HEK293 (cell line): ENCODE results near the gene TSPAN3.

Experiments used
- CTCF ChIA-PET: fragments of 350-600 bp; formaldehyde crosslinking; extraction: SDS; loops from one replicate; lab custom pipeline; 2021; ENCODE audit warnings: antibody characterized with exemption; lab: Yijun Ruan, JAX
- POLR2A ChIA-PET: fragments of 300-600 bp; formaldehyde crosslinking; extraction: SDS; loops from one replicate; lab custom pipeline; 2020; ENCODE audit warnings: antibody characterized with exemption, inconsistent platforms; lab: Yijun Ruan, JAX
- H3K27ac ChIP-seq: fragments of 200-500 bp; sonication (Bioruptor generic); 2 replicates; pipeline ENCODE4 v1.5.1; 2014; ENCODE audit warnings: low read depth, low read length, control low read depth, inconsistent platforms; ENCODE audit errors: extremely low read depth
- H3K36me3 ChIP-seq, 2 experiments: fragments of 200-500 bp in 1 of 2; sonication (Bioruptor generic) in 1 of 2; 1 replicate in 1 of 2; 2 replicates in 1 of 2; pipeline ENCODE4 v1.5.1; 2014 to 2017; ENCODE audit warnings: inconsistent platforms in 2 of 2, low read length in 2 of 2; ENCODE audit not compliant: control insufficient read depth in 2 of 2, insufficient read depth in 1 of 2
- H3K4me1 ChIP-seq: fragments of 200-500 bp; sonication (Bioruptor generic); 2 replicates; pipeline ENCODE4 v1.5.1; 2014; ENCODE audit warnings: mild to moderate bottlenecking, low read length, inconsistent platforms; ENCODE audit not compliant: control insufficient read depth, insufficient read depth
- H3K4me3 ChIP-seq: 2 replicates; pipeline ENCODE4 v1.5.1; 2011; ENCODE audit warnings: low read depth, mild to moderate bottlenecking, control low read depth, low read length, moderate library complexity
- H3K9me3 ChIP-seq: fragments of 200-500 bp; sonication (Bioruptor generic); 2 replicates; pipeline ENCODE4 v1.5.1; 2014; ENCODE audit warnings: low read depth, low read length, inconsistent platforms; ENCODE audit not compliant: control insufficient read depth, insufficient read depth
- BCL11B ChIP-seq: fragments of 450-650 bp; formaldehyde crosslinking; IDR thresholded peaks from 2 replicates; pipeline ENCODE4 v1.5.1; 2016; ENCODE audit warnings: low read depth, missing biosample characterization, missing genetic modification characterization
- SP7 ChIP-seq: fragments of 450-650 bp; formaldehyde crosslinking; IDR thresholded peaks from 2 replicates; pipeline ENCODE4 v1.5.1; 2016; ENCODE audit warnings: missing biosample characterization, missing genetic modification characterization
- TCF7L2 ChIP-seq: IDR thresholded peaks from 2 replicates; pipeline ENCODE4 v1.6.1; 2011; ENCODE audit warnings: low read depth, mild to moderate bottlenecking, inconsistent platforms, low read length, moderate library complexity, borderline replicate concordance
- ZBTB1 ChIP-seq: fragments of 450-650 bp; formaldehyde crosslinking; IDR thresholded peaks from 2 replicates; pipeline ENCODE4 v1.5.1; 2016; ENCODE audit warnings: missing biosample characterization, missing genetic modification characterization
- ZEB2 ChIP-seq: fragments of 450-650 bp; formaldehyde crosslinking; IDR thresholded peaks from 2 replicates; pipeline ENCODE4 v1.5.1; 2016; ENCODE audit warnings: missing biosample characterization, missing genetic modification characterization
- ZFP3 ChIP-seq: fragments of 450-650 bp; formaldehyde crosslinking; IDR thresholded peaks from 2 replicates; pipeline ENCODE4 v1.5.1; 2016; ENCODE audit warnings: low read depth, missing biosample characterization, missing genetic modification characterization
- ZNF19 ChIP-seq: fragments of 450-650 bp; formaldehyde crosslinking; IDR thresholded peaks from 2 replicates; pipeline ENCODE4; 2016; ENCODE audit warnings: missing biosample characterization, missing genetic modification characterization, low read depth
- ZNF202 ChIP-seq: fragments of 450-650 bp; formaldehyde crosslinking; IDR thresholded peaks from 2 replicates; pipeline ENCODE4 v1.5.1; 2016; ENCODE audit warnings: missing biosample characterization, missing genetic modification characterization, borderline replicate concordance
- ZNF221 ChIP-seq: fragments of 450-650 bp; formaldehyde crosslinking; IDR thresholded peaks from 2 replicates; pipeline ENCODE4 v1.5.1; 2017; ENCODE audit warnings: missing biosample characterization, missing genetic modification characterization, borderline replicate concordance
- ZNF248 ChIP-seq: fragments of 450-650 bp; formaldehyde crosslinking; IDR thresholded peaks from 2 replicates; pipeline ENCODE4 v1.5.1; 2017; ENCODE audit warnings: missing biosample characterization, missing genetic modification characterization
- ZNF266 ChIP-seq: fragments of 450-650 bp; formaldehyde crosslinking; IDR thresholded peaks from 2 replicates; pipeline ENCODE4 v1.5.1; 2016; ENCODE audit warnings: missing biosample characterization, missing genetic modification characterization, low read depth
- ZNF324 ChIP-seq: fragments of 450-650 bp; formaldehyde crosslinking; IDR thresholded peaks from 2 replicates; pipeline ENCODE4 v1.5.1; 2016; ENCODE audit warnings: missing biosample characterization, missing genetic modification characterization
- ZNF391 ChIP-seq: fragments of 450-650 bp; formaldehyde crosslinking; IDR thresholded peaks from 2 replicates; pipeline ENCODE4 v1.5.1; 2016; ENCODE audit warnings: low read depth, missing biosample characterization, missing genetic modification characterization, borderline replicate concordance
- ZNF404 ChIP-seq: fragments of 450-650 bp; formaldehyde crosslinking; IDR thresholded peaks from 2 replicates; pipeline ENCODE4 v1.5.1; 2017; ENCODE audit warnings: missing biosample characterization, missing genetic modification characterization
- ZNF580 ChIP-seq: fragments of 450-650 bp; formaldehyde crosslinking; IDR thresholded peaks from 2 replicates; pipeline ENCODE4 v1.5.1; 2016; ENCODE audit warnings: missing biosample characterization, missing genetic modification characterization
- ZNF610 ChIP-seq: fragments of 450-650 bp; formaldehyde crosslinking; IDR thresholded peaks from 2 replicates; pipeline ENCODE4 v1.5.1; 2016; ENCODE audit warnings: missing biosample characterization, missing genetic modification characterization, borderline replicate concordance
- ZNF645 ChIP-seq: fragments of 450-650 bp; formaldehyde crosslinking; IDR thresholded peaks from 2 replicates; pipeline ENCODE4; 2016; ENCODE audit warnings: missing biosample characterization, missing genetic modification characterization
- ZNF692 ChIP-seq: fragments of 450-650 bp; formaldehyde crosslinking; IDR thresholded peaks from 2 replicates; pipeline ENCODE4 v1.5.1; 2016; ENCODE audit warnings: missing biosample characterization, missing genetic modification characterization
- ZNF843 ChIP-seq: fragments of 450-650 bp; formaldehyde crosslinking; IDR thresholded peaks from 2 replicates; pipeline ENCODE4 v1.5.1; 2016; ENCODE audit warnings: missing biosample characterization, missing genetic modification characterization
- TF ChIP-seq, protein P1 (sequence below): fragments of 450-650 bp; formaldehyde crosslinking; IDR thresholded peaks from 2 replicates; pipeline ENCODE4 v1.5.1; 2016; ENCODE audit warnings: missing biosample characterization, missing genetic modification characterization
- TF ChIP-seq, protein P2 (sequence below): fragments of 450-650 bp; formaldehyde crosslinking; IDR thresholded peaks from 2 replicates; pipeline ENCODE4 v1.5.0; 2017; ENCODE audit warnings: missing biosample characterization, missing genetic modification characterization, borderline replicate concordance
- TF ChIP-seq, protein P3 (sequence below): fragments of 450-650 bp; formaldehyde crosslinking; conservative IDR thresholded peaks from 2 replicates; pipeline ENCODE4 v1.5.1; 2016; ENCODE audit warnings: low read depth, missing biosample characterization, missing genetic modification characterization

The TSPAN3 gene

DNA sequence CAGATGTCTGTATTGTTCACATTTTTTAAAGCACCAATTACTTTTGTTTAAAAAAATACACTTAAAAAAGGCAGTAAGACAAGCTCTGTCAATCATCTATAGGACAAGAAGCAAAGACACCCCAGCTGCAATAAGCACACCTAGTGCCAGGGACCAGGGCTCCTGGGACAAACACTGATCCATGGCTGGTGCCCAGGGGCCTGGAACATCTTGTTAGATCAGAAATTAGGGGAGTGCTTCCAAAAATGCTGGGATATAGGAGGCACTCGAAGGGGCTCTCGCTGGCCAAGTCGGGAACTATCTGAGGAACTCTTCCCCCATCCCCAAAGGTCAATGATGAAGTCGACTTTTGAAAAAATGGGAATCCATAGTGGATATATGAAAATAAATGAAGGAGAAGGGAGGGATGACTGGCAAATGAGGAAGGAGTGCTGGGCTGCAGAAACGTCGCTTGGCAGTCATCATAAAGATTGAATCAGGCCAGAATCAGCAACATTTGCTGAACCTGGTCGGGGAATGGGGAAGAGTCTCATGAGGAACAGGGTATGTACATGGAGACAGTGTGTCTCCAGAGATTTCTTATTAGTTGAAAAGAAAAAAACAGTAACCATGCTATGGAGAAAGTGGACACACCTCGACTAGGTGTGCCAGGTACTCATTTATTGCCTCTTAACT is 28.5 kb downstream of the TSPAN3 start (continued):
- TF ChIP-seq ZNF645: no peak
- no peak for TF ChIP-seq ZNF221 (tag by site-specific recombination)
- TF ChIP-seq ZNF391: no peak
- TF ChIP-seq, protein P1, sequence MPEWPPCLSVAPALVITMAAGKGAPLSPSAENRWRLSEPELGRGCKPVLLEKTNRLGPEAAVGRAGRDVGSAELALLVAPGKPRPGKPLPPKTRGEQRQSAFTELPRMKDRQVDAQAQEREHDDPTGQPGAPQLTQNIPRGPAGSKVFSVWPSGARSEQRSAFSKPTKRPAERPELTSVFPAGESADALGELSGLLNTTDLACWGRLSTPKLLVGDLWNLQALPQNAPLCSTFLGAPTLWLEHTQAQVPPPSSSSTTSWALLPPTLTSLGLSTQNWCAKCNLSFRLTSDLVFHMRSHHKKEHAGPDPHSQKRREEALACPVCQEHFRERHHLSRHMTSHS (tag by site-specific recombination): no peak

GRCh38 chr15:77040673-77041072 is 30.2 kb downstream of the TSPAN3 start:
- no peak for TF ChIP-seq ZNF248
- peak; percentile 22 for TF ChIP-seq SP7
- TF ChIP-seq BCL11B (tag by site-specific recombination): no peak
- TF ChIP-seq, protein P2, sequence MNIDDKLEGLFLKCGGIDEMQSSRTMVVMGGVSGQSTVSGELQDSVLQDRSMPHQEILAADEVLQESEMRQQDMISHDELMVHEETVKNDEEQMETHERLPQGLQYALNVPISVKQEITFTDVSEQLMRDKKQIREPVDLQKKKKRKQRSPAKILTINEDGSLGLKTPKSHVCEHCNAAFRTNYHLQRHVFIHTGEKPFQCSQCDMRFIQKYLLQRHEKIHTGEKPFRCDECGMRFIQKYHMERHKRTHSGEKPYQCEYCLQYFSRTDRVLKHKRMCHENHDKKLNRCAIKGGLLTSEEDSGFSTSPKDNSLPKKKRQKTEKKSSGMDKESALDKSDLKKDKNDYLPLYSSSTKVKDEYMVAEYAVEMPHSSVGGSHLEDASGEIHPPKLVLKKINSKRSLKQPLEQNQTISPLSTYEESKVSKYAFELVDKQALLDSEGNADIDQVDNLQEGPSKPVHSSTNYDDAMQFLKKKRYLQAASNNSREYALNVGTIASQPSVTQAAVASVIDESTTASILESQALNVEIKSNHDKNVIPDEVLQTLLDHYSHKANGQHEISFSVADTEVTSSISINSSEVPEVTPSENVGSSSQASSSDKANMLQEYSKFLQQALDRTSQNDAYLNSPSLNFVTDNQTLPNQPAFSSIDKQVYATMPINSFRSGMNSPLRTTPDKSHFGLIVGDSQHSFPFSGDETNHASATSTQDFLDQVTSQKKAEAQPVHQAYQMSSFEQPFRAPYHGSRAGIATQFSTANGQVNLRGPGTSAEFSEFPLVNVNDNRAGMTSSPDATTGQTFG: no peak
- no peak for TF ChIP-seq ZNF19
- Histone ChIP-seq H3K27ac (no peak overlapping the region), H3K4me3 (no peak overlapping the region), H3K4me1 (no peaks in the 10 kb centered on the region), H3K36me3 (peaks cover 38 to 61% of the 10 kb centered on the region in 2 experiments), H3K9me3 (no peaks in the 10 kb centered on the region)
- ChIA-PET CTCF (interaction anchor here (0.6 to 0.8 kb wide), 3 partner anchors 17 to 590 kb away, joined by 3 read pairs; no protein-coding TSS in a partner anchor), POLR2A (no interaction called here)

- no peak overlapping the region for H3K27ac ChIP-seq
- TF ChIP-seq ZBTB1 (tag by site-specific recombination) (no peak), TCF7L2 (no peak), ZFP3 (tag by site-specific recombination) (no peak), ZNF266 (tag by site-specific recombination) (no peak), ZEB2 (no peak), ZNF324 (no peak), ZNF580 (tag by site-specific recombination) (no peak), ZNF610 (tag by site-specific recombination) (no peak), ZNF404 (tag by site-specific recombination) (no peak), ZNF692 (tag by site-specific recombination) (no peak), ZNF202 (tag by site-specific recombination) (no peak), ZNF843 (tag by site-specific recombination) (no peak)
- TF ChIP-seq, protein P3, sequence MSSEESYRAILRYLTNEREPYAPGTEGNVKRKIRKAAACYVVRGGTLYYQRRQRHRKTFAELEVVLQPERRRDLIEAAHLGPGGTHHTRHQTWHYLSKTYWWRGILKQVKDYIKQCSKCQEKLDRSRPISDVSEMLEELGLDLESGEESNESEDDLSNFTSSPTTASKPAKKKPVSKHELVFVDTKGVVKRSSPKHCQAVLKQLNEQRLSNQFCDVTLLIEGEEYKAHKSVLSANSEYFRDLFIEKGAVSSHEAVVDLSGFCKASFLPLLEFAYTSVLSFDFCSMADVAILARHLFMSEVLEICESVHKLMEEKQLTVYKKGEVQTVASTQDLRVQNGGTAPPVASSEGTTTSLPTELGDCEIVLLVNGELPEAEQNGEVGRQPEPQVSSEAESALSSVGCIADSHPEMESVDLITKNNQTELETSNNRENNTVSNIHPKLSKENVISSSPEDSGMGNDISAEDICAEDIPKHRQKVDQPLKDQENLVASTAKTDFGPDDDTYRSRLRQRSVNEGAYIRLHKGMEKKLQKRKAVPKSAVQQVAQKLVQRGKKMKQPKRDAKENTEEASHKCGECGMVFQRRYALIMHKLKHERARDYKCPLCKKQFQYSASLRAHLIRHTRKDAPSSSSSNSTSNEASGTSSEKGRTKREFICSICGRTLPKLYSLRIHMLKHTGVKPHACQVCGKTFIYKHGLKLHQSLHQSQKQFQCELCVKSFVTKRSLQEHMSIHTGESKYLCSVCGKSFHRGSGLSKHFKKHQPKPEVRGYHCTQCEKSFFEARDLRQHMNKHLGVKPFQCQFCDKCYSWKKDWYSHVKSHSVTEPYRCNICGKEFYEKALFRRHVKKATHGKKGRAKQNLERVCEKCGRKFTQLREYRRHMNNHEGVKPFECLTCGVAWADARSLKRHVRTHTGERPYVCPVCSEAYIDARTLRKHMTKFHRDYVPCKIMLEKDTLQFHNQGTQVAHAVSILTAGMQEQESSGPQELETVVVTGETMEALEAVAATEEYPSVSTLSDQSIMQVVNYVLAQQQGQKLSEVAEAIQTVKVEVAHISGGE (tag by site-specific recombination): no peak
- TF ChIP-seq, all 188 proteins: peak for 0
- Histone ChIP-seq H3K4me1 (no peaks in the 10 kb centered on the region), H3K9me3 (no peaks in the 10 kb centered on the region), H3K36me3 (peaks cover 30 to 53% of the 10 kb centered on the region in 2 experiments), H3K4me3 (no peak overlapping the region)
- POLR2A ChIA-PET: no interaction called here
- CTCF ChIA-PET: interaction anchor here (0.7 kb wide), 1 partner anchor 16 kb away, joined by 3 read pairs; no protein-coding TSS in a partner anchor
Measured at GRCh38 chr15:77039848-77040247, 31.1 kb downstream of the TSPAN3 start.
